H1 (cell line): Measurements from ENCODE around the gene SYNCRIP. TPM values are rescaled to one million over a fixed set of nuclear protein-coding genes. Genes with fewer than 3 reads are reported as not detected.

ENCODE experiments used
- BRCA1 ChIP-seq: IDR thresholded peaks from 2 replicates; pipeline ENCODE4 v1.6.1; 2012; ENCODE audit warnings: low read depth, low read length, improper control_type of control experiment
- E2F6 ChIP-seq: IDR thresholded peaks from 2 replicates; pipeline ENCODE4 v1.6.1; 2012; ENCODE audit warnings: inconsistent platforms
- EGR1 ChIP-seq: IDR thresholded peaks from 2 replicates; pipeline ENCODE4 v1.6.1; 2011; ENCODE audit warnings: low read depth, low read length, borderline replicate concordance
- EP300 ChIP-seq, 2 experiments: IDR thresholded peaks; 1 replicate in 1 of 2; 2 replicates in 1 of 2; pipeline ENCODE4 v1.6.1; 2011 to 2012; ENCODE audit warnings: low read depth in 2 of 2, low read length in 2 of 2, mild to moderate bottlenecking in 2 of 2, borderline replicate concordance in 1 of 2, inconsistent platforms in 1 of 2, moderate library complexity in 1 of 2
- GTF2F1 ChIP-seq: IDR thresholded peaks from 2 replicates; pipeline ENCODE4 v1.6.1; 2012; ENCODE audit warnings: low read depth, low read length, improper control_type of control experiment, borderline replicate concordance
- HDAC2 ChIP-seq, 2 experiments: fragments of 300-600 bp in 1 of 2; sonication (generic) in 1 of 2; IDR thresholded peaks; 2 replicates each; pipeline ENCODE4 v1.6.1; 2011 to 2012; ENCODE audit warnings: low read depth in 2 of 2, low read length in 2 of 2, mild to moderate bottlenecking in 2 of 2, moderate library complexity in 2 of 2, borderline replicate concordance in 1 of 2, inconsistent platforms in 1 of 2
- HDAC6 ChIP-seq: IDR thresholded peaks from one replicate; pipeline ENCODE4 v1.7.1; 2012; ENCODE audit warnings: low read depth, mild to moderate bottlenecking, inconsistent platforms, low read length, moderate library complexity
- MAX ChIP-seq: IDR thresholded peaks from 2 replicates; pipeline ENCODE4 v1.6.1; 2012; ENCODE audit warnings: inconsistent platforms
- NRF1 ChIP-seq: IDR thresholded peaks from 2 replicates; pipeline ENCODE4 v1.6.1; 2011; ENCODE audit warnings: mild to moderate bottlenecking, low read depth, low read length, improper control_type of control experiment
- PHF8 ChIP-seq: fragments of 200-600 bp; sonication (generic); conservative IDR thresholded peaks from 2 replicates; pipeline ENCODE4 v1.7.1; 2012; ENCODE audit warnings: low read depth, mild to moderate bottlenecking, inconsistent platforms, low read length, moderate library complexity
- POLR2A ChIP-seq, 2 experiments: IDR thresholded peaks; 1 replicate in 1 of 2; 2 replicates in 1 of 2; pipeline ENCODE4 v1.6.1; 2011; ENCODE audit warnings: low read depth in 2 of 2, low read length in 2 of 2, mild to moderate bottlenecking in 2 of 2; ENCODE audit errors: control extremely low read depth in 1 of 2
- POLR2AphosphoS5 ChIP-seq: IDR thresholded peaks from 2 replicates; pipeline ENCODE4 v1.6.1; 2011; ENCODE audit warnings: low read depth, low read length
- RXRA ChIP-seq: IDR thresholded peaks from 2 replicates; pipeline ENCODE4 v1.6.1; 2011; ENCODE audit warnings: low read depth, mild to moderate bottlenecking, low read length, moderate library complexity; ENCODE audit not compliant: insufficient read depth
- SAP30 ChIP-seq: fragments of 300-600 bp; sonication (generic); IDR thresholded peaks from 2 replicates; pipeline ENCODE4 v1.7.1; 2012; ENCODE audit warnings: low read length, moderate library complexity, mild to moderate bottlenecking, inconsistent platforms; ENCODE audit not compliant: insufficient read depth, insufficient replicate concordance
- SIN3A ChIP-seq, 2 experiments: IDR thresholded peaks in 1 of 2; conservative IDR thresholded peaks in 1 of 2; 2 replicates each; pipeline ENCODE4 v1.6.1; 2011 to 2012; ENCODE audit warnings: low read length in 2 of 2, improper control_type of control experiment in 1 of 2, low read depth in 1 of 2, mild to moderate bottlenecking in 1 of 2
- SP1 ChIP-seq: IDR thresholded peaks from 2 replicates; pipeline ENCODE4 v1.6.1; 2011; ENCODE audit warnings: low read depth, low read length
- SRF ChIP-seq: IDR thresholded peaks from 2 replicates; pipeline ENCODE4 v1.6.1; 2011; ENCODE audit warnings: mild to moderate bottlenecking, low read depth, low read length, moderate library complexity
- TAF7 ChIP-seq: optimal IDR thresholded peaks from 2 replicates; pipeline ENCODE3; 2011; ENCODE audit warnings: low read depth, mild to moderate bottlenecking, inconsistent platforms, low read length, moderate library complexity, borderline replicate concordance
- TBP ChIP-seq: IDR thresholded peaks from 2 replicates; pipeline ENCODE4 v1.6.1; 2011; ENCODE audit warnings: low read depth, low read length, improper control_type of control experiment
- YY1 ChIP-seq: IDR thresholded peaks from 2 replicates; pipeline ENCODE4 v1.6.1; 2011; ENCODE audit warnings: low read depth, mild to moderate bottlenecking, low read length
- polyA plus RNA-seq, 7 experiments: library from polyadenylated mRNA; depleted of rRNA in 3 of 7; stranded (reverse) in 5 of 7; unstranded in 2 of 7; fragments of >200 nt in 5 of 7; fragments of 200-250 nt in 2 of 7; gene quantifications; 1 replicate in 5 of 7; 2 replicates in 1 of 7; 4 replicates in 1 of 7; pipeline versions ENCODE4 v1.2.1 to v1.2.3, GENCODE V29; 2011 to 2013; ENCODE audit warnings: missing spikeins in 2 of 7, mixed read lengths in 2 of 7
- total RNA-seq: library from RNA; stranded (reverse); fragmentation: NEBNext Ultra II Directional; extraction: Animal tissue kit (Norgen Biotek cat#: 25700); gene quantifications from 2 replicates; pipeline ENCODE4 v1.2.1, GENCODE V29; 2021

The SYNCRIP gene
- total and polyA plus RNA-seq, 2 of the 8 experiments (the other 6 are each of a cell fraction or from before 2014, with no cell fraction given) = 16.8 to 219 TPM

GRCh38 chr6:85678602-85679444 lies 36.1 kb upstream of the SYNCRIP start (continued):
- TF ChIP-seq POLR2A (IDR thresholded peaks at IDR 0.05; ENCODE audit: control extremely low read depth in 1 of 2, low read depth in 2 of 2, low read length in 2 of 2) (peak; percentile 100), GTF2F1 (peak; percentile 99), HDAC2 (IDR thresholded peaks at IDR 0.05; ENCODE audit: borderline replicate concordance in 1 of 2, low read depth in 2 of 2, low read length in 2 of 2) (peak; percentile 5 to 15; a peak in 1 of 4 replicates), YY1 (peak; percentile 74), BRCA1 (no peak), HDAC6 (no peak), E2F6 (peak; percentile 88), SIN3A (conservative IDR thresholded peaks at IDR 0.05 in 1 of 2, IDR thresholded peaks at IDR 0.05 in 1 of 2; ENCODE audit: low read depth in 1 of 2, low read length in 2 of 2) (peak; percentile 87 to 92; a peak in 3 of 4 replicates), TBP (peak; percentile 99), EP300 (IDR thresholded peaks at IDR 0.05; ENCODE audit: borderline replicate concordance in 1 of 2, low read depth in 2 of 2, low read length in 2 of 2) (no peak; a peak in 1 of 3 replicates), EGR1 (0 out of 2 replicates have a peak, but pooled peaks have one; percentile 49), SRF (0 out of 2 replicates have a peak, but pooled peaks have one; percentile 9), SP1 (peak; percentile 77), RXRA (no peak), TAF7 (peak; percentile 100), NRF1 (peak; percentile 36; the same call in 1 of the 2 replicates), MAX (peak; percentile 91), POLR2AphosphoS5 (peak; percentile 99), PHF8 (peak; percentile 89), SAP30 (no peak)
- TF ChIP-seq, all 59 proteins: peak for 22
